GM19099 (cell line): ENCODE data around the gene SUGP1.

Source experiments
- POLR2A ChIP-seq: IDR thresholded peaks from 3 replicates; pipeline ENCODE4 v1.6.1; 2011; ENCODE audit warnings: low read depth; ENCODE audit not compliant: insufficient read length; ENCODE audit errors: extremely low read depth

SUGP1 gene

DNA sequence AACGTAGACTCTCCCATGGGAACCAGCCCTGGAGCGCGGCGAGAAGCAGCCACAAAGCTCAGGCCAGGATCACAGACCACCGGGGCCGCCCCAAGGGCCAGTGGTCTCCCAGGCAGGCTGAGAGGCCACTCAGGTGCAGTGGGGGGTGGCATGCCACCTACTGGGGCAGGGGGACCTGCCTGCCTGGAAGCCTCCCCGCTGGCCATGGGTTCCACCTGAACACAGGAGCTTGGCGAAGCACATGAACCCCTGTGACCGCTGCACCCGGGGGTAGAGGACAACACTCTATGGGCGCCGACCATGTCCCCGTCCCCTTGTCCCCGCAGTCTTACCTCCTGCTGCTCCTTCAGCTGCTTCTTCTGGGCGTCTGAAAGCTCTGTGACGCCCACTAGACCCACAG lies 40.5 kb downstream of the SUGP1 start:
- no peak for TF ChIP-seq POLR2A

- no peak for TF ChIP-seq POLR2A
Observed at GRCh38 chr19:19279062-19279612, 41.2 kb downstream of the SUGP1 start.

DNA sequence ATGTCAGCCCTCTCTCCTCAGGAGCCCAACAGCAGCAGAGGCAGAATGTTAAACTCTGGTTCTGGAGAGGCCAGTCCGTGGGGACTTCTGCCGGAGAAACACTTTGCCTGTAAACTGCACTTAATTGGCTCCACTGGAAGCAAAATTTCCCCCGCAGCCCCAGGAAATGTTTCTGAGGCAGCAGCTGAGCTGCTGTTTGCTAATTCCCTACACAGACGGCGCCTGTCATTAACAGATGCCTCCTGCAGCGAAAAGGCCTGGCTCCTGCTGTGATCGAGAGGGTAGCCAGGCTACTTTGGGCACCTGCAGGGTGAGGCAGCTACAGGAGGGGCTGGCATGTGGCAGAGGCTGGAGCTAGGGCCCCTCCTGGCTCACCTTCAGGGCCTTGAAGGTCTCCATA lies 42.0 kb downstream of the SUGP1 start:
- no peak for TF ChIP-seq POLR2A

DNA sequence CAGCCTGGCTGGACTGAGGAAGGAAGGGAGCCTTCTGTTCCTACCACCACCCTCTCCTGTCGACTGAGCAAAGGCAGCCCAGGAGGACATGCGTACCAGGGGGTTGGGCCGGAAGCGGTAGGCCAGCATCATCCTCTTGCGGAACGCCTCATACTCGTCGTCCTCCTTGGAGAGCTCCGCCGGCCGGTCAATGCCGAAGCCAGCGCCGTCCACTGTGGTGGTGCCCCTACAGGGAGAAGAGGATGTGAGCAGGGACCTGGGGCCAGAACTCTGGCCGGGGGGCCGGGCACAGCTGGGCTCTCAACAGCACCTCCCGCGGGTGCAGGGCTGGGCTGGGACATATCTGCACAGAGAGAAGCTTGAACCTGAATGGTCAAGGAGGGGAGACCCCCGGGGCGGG lies 43.5 kb downstream of the SUGP1 start:
- TF ChIP-seq POLR2A: no peak

- TF ChIP-seq POLR2A: no peak
Observed at GRCh38 chr19:19276386-19276785, 43.9 kb downstream of the SUGP1 start.

DNA sequence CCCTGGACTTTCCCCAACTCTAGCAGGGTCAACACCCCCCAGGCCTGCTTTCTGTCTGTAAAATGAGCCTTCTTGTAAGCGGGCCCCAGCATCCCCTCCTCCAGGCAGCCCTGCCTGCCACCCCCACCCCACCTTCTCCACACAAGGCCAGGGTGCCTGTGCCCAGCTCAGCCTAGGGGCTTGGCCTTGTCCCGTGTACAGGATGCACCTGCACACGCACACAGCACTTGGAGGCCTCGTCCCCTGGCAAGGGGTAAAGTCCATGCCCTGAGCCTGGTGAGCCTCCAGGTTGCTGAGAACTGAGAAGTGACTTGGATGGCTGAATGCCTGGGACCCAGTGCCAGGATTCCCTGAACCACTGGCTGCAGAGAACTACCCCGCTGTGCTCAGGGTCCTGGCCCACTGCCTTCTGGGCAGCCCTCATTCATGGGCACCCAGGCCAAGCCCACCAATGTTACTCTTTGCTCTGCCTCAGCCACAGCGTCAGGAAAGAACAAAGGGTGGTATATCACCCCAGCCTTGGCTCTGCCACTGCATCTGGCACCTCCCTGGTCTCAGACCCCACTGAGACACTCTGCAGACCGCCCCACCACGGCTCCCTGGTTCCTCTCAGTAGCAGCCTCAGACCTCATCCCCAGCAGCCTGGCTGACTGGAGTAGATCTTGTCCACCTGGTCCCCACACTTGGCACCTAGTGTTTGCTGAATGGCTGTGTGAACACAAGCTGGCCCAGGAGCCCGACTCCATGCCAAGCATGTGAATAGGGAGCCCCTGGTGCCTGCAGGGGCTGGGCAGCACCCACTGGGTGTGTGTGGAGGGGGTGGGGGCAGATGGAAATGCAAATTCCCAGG lies 45.4 kb downstream of the SUGP1 start:
- TF ChIP-seq POLR2A: no peak

DNA sequence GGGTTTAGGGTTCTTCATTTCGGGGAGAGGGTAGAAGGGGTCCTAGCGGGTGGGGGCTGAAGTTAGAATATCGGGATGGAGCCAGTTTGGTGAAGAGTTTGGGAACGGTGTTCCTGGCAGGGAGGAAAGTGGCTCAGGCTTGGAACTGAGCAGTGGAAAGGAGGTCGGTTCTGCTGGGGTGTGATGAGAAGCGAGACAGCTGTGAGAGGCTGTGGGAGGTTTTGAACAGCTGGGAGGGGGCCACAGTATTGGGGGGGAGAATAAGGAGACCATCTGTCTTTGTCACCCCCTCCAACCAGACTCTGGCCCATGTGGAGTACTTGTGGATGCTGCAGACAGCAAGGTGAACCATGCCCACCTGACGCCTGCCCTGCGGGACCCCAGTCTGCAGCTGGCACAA lies 46.2 kb downstream of the SUGP1 start:
- TF ChIP-seq POLR2A: no peak

GRCh38 chr19:19271828-19272599 lies 48.3 kb downstream of the SUGP1 start:
- TF ChIP-seq POLR2A: no peak

DNA sequence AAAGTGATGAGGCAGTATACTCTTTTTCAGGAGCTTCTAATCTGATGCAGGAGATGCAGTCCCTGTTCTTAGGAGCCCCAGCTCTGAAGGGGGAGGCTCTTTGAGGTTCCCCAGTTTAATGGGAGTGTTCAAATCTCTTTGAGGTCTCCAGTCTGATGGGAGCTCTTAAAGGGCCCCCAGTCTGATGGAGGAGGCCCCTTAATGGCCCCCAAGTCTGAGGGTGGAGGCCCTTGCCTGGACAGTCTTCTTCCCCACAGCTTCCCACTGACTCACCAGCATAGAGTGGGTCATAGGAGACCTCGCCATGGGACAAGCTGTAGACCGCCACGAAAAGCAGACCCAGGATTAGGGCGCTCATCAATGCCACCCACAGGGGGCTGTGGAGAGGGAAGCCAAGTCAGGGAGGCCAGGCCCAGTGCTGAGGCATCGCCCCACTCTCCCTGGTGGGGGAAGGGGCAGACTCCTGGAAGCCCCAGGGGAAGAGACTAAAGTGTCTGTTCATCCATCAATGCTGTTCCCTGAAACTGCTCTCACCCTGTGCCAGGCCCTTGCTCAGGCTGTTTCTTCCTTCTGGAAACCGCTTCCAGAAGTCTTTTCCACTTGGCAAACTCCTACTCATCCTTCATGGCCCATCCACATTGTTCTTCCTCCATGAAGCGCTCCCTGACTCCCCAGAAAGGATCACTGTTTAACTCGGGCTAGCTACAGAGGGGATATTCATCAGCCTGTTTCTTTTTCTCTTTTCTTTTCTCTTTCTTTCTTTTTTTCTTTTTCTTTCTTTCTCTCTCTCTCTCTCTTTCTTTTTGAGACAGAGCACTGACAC lies 49.3 kb downstream of the SUGP1 start:
- TF ChIP-seq POLR2A: no peak

- no peak for TF ChIP-seq POLR2A
Observed at GRCh38 chr19:19269952-19270694, 50.2 kb downstream of the SUGP1 start.

DNA sequence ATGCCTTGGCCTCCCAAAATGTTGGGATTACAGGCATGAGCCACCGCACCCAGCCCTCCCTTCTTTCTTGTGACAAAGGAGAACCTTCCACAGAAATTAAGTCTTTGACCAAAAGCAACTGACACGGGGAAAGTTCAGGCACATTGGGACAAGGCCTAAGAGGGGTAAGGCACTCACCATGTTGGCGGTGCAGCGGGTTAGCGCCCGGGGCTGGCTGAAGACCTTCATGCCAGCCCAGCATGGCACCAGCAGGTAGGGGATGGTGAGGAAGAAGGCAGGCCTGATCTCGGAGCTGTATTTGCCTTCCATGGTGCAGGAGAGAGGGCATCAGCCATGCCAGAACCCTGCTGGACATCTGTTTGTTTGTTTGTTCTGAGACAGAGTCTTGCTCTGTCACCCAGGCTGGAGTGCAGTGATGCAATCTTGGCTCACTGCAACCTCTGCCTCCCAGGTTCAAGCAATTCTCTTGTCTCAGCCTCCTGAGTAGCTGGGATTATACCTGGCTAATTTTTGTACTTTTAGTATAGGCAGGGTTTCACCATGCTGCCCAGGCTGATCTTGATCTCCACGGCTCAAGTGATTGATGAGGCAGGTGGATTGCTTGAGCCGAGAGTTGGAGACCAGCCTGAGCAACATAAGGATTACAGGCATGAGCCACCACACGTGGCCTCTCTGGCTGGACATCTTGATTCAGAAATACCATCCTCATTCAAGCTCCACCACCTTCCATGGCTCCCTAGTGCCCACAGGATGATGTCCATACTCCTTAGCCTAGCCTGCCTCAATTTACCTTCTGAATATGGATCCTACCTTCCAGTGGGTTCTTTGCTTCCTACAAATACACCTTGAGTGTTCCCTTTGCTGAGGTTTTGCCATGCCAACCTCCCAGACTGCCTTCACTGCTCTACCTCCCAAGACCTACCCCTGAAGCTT lies 51.6 kb downstream of the SUGP1 start:
- TF ChIP-seq POLR2A: no peak

- TF ChIP-seq POLR2A: no peak
Observed at GRCh38 chr19:19267305-19267704, 53.0 kb downstream of the SUGP1 start.

DNA sequence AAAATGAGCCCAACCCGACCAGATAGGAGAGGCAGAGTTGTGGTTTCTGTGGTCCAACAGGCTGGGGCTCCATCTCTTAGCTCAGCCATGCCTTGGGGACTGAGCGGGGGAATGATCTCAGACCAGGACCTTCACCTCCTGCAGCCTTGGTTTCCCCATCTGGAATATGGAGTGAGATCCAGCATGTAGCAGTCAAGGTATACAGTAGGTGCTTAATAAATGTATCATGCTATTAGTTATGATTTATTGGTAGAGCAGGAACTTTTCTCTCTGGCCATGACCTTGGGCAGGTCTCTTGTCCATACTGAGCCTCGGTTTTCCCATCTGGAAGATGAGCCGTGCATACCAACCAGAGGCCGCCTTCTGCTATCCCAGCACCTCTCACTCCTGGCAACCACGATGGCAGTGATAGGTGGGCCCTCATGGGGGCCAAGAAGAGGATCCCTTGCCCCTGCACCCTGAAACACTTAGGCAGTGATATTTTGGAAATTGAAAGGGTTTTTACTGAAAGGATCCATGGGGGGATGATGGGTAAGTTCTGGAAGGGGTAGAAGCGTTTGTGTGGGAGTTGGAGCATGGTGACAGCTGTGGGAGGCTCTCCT lies 56.3 kb downstream of the SUGP1 start:
- no peak for TF ChIP-seq POLR2A
